Prostate gland (tissue), 2 donors: ENCODE measurements around the gene ESD.

Experiments used
- CTCF ChIP-seq, 4 experiments: fragments of 200-600 bp in 2 of 4; fragments of 450-650 bp in 2 of 4; sonication (generic) in 2 of 4; IDR thresholded peaks; 1 replicate in 3 of 4; 2 replicates in 1 of 4; pipeline ENCODE4 v1.5.1; 2016 to 2019; ENCODE audit warnings: antibody characterized with exemption in 4 of 4, mild to moderate bottlenecking in 2 of 4, moderate library complexity in 2 of 4
- POLR2A ChIP-seq: fragments of 450-650 bp; IDR thresholded peaks from one replicate; pipeline ENCODE4 v1.6.1; 2016; ENCODE audit warnings: antibody characterized with exemption, mild to moderate bottlenecking

GRCh38 chr13:46801858-46802257 lies 4.9 kb upstream of the ESD start:
- TF ChIP-seq CTCF (IDR thresholded peaks at IDR 0.05) (no peak), POLR2A (no peak)
